Kidney (tissue), 14 donors: ENCODE data around the gene JPT2. TPM values are rescaled to one million over a fixed set of nuclear protein-coding genes. Genes with fewer than 3 reads are reported as not detected.

Experiments used
- DNase-seq, 5 donors: peaks; one replicate each; pipeline ENCODE4 v3.0.0-alpha.2; 2013 to 2020
- FAIRE-seq: peaks from 2 replicates; lab custom pipeline; 2012; peaks lifted over from hg19 to GRCh38; lab: Jason Lieb, UNC
- H3K27ac ChIP-seq, 2 donors: one replicate each; pipeline ENCODE4 v1.7.0; 2013; ENCODE audit warnings: low read depth in 2 of 2, low read length in 2 of 2, inconsistent platforms in 1 of 2
- H3K27me3 ChIP-seq: one replicate; pipeline ENCODE4 v1.7.1; 2013; ENCODE audit warnings: low read length, inconsistent platforms; ENCODE audit not compliant: control insufficient read depth, insufficient read depth
- H3K36me3 ChIP-seq, 3 donors: one replicate each; pipeline versions ENCODE4 v1.7.0 to v1.7.1; 2013; ENCODE audit warnings: low read length in 3 of 3, control low read depth in 1 of 3, inconsistent platforms in 1 of 3; ENCODE audit not compliant: insufficient read depth in 3 of 3, control insufficient read depth in 2 of 3
- H3K4me1 ChIP-seq, 3 donors: one replicate each; pipeline versions ENCODE4 v1.7.0 to v1.7.1; 2013; ENCODE audit warnings: low read length in 3 of 3, inconsistent platforms in 1 of 3, low read depth in 1 of 3; ENCODE audit not compliant: control insufficient read depth in 2 of 3, insufficient read depth in 2 of 3
- H3K4me3 ChIP-seq, 3 donors: one replicate each; pipeline versions ENCODE4 v1.7.0 to v1.8.1; 2013; ENCODE audit warnings: low read length in 3 of 3, control low read depth in 1 of 3, inconsistent platforms in 1 of 3
- H3K9ac ChIP-seq, 3 donors: one replicate each; pipeline versions ENCODE4 v1.7.0 to v1.7.1; 2013; ENCODE audit warnings: low read length in 3 of 3, control low read depth in 1 of 3, inconsistent platforms in 1 of 3
- H3K9me3 ChIP-seq, 3 donors: one replicate each; pipeline versions ENCODE4 v1.7.0 to v1.7.1; 2013; ENCODE audit warnings: low read length in 3 of 3, control low read depth in 1 of 3, inconsistent platforms in 1 of 3; ENCODE audit not compliant: control insufficient read depth in 2 of 3, insufficient read depth in 1 of 3
- intact Hi-C: fragments of 100-400 bp; cut with DNase I; formaldehyde crosslinking; loops from one replicate; pipeline ENCODE4 v1.11.1; 2022
- polyA plus RNA-seq: library from polyadenylated mRNA; stranded (reverse); fragments of 350-450 nt; fragmentation: Illumina TruSeq; extraction: RNeasy Lipid Tissue Mini Kit (QIAGEN cat#74804); gene quantifications from one replicate; pipeline ENCODE4 v1.2.3, GENCODE V29; 2014; ENCODE audit warnings: low read depth, low replicate concordance; ENCODE audit not compliant: insufficient read depth
- total RNA-seq: library from RNA; stranded (reverse); fragmentation: NEBNext Ultra II Directional; extraction: Animal tissue kit (Norgen Biotek cat#: 25700); gene quantifications from one replicate; pipeline ENCODE4 v1.2.1, GENCODE V29; 2021
- TF ChIP-seq, protein P1 (sequence below): IDR thresholded peaks from 3 replicates; pipeline ENCODE4 v1.5.1; 2012; ENCODE audit warnings: mild to moderate bottlenecking, moderate library complexity, borderline replicate concordance; ENCODE audit not compliant: insufficient read depth; ENCODE audit errors: extremely low read depth
- donor health status: control.
- donor health status: control.
- donor health status: control.
- donor health status: control.
- donor health status: control.
- donor health status: DM: yes; HTN: yes; CAD: no.
- donor health status: Normal renal cell carcinoma (clear cell type).

JPT2 gene
- total and polyA plus RNA-seq, 2 donors from 2014 or later: 32.8 to 89.3 TPM

- Histone ChIP-seq H3K27ac (no peak overlapping the region), H3K36me3 (peaks cover 0 to 46% (median 24%) of the 10 kb centered on the region in 3 donors)
Observed at GRCh38 chr16:1657841-1658240, 20.2 kb upstream of the JPT2 start.

DNA sequence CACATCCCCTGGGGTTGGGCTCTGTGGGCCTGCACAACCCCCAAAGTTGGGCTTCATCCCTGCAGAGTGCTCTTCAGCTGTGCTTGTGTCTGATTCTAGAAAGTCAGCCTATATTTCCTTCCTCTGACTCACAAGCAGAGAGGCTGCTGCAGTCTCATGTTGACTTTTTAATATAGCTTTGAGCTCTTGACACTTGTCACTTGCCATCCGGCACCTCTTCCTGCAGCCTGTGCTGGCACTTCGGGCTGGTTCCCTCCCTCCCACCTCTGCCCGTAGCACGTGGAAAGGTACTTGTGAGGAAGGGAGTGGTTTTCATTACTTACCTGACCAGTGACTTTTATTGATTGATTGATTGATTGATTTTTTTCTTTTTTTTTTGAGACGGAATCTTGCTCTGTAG lies 19.0 kb upstream of the JPT2 start:
- no peak overlapping the region for H3K27ac ChIP-seq
- H3K4me3 ChIP-seq: no peak overlapping the region
- TF ChIP-seq, protein P1, sequence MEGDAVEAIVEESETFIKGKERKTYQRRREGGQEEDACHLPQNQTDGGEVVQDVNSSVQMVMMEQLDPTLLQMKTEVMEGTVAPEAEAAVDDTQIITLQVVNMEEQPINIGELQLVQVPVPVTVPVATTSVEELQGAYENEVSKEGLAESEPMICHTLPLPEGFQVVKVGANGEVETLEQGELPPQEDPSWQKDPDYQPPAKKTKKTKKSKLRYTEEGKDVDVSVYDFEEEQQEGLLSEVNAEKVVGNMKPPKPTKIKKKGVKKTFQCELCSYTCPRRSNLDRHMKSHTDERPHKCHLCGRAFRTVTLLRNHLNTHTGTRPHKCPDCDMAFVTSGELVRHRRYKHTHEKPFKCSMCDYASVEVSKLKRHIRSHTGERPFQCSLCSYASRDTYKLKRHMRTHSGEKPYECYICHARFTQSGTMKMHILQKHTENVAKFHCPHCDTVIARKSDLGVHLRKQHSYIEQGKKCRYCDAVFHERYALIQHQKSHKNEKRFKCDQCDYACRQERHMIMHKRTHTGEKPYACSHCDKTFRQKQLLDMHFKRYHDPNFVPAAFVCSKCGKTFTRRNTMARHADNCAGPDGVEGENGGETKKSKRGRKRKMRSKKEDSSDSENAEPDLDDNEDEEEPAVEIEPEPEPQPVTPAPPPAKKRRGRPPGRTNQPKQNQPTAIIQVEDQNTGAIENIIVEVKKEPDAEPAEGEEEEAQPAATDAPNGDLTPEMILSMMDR: no peak
- peaks cover 0 to 51% (median 27%) of the 10 kb centered on the region in 3 donors for H3K36me3 ChIP-seq
- no peaks in the 10 kb centered on the region for H3K9me3 ChIP-seq
- no peaks in the 10 kb centered on the region for H3K4me1 ChIP-seq
- H3K27me3 ChIP-seq: no peaks in the 10 kb centered on the region
- FAIRE-seq (no peak), DNase-seq (no peak)
- no peak overlapping the region for H3K9ac ChIP-seq
- intact Hi-C loops: no loop called here

More at GRCh38 chr16:1657841-1658240, 20.2 kb upstream of the JPT2 start:
- DNase-seq (no peak), FAIRE-seq (no peak)
- TF ChIP-seq, protein P1: no peak
- no peak overlapping the region for H3K4me3 ChIP-seq
- H3K27me3 ChIP-seq: no peaks in the 10 kb centered on the region
- no peaks in the 10 kb centered on the region for H3K9me3 ChIP-seq
- intact Hi-C loops: no loop called here
- no peak overlapping the region for H3K9ac ChIP-seq
- no peaks in the 10 kb centered on the region for H3K4me1 ChIP-seq

DNA sequence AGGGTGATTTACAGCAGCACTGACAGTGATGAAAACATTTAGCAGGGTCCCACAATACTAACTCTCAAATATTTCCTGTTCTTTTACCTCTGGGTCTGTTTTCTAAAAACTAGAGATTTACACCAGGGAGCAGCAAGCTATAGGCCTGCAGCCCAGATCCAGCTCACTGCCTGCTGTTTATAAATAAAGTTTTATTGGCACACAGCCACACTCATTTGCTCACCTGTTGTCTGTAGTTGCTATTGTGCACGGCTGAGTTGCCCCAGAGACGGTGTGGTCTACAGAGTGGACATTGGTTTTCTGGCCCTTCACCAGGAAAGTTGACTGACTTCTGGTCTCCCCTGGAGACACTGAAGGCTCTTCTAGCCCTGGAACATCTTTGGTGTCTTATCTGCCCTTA lies 16.3 kb upstream of the JPT2 start:
- Histone ChIP-seq H3K9me3 (no peaks in the 10 kb centered on the region), H3K9ac (no peak overlapping the region), H3K27ac (no peak overlapping the region), H3K27me3 (no peaks in the 10 kb centered on the region), H3K4me3 (no peak overlapping the region), H3K36me3 (peaks cover 0 to 61% (median 43%) of the 10 kb centered on the region in 3 donors), H3K4me1 (no peaks in the 10 kb centered on the region)
- TF ChIP-seq, protein P1: no peak
- intact Hi-C loops: no loop called here
- FAIRE-seq (no peak), DNase-seq (no peak)

DNA sequence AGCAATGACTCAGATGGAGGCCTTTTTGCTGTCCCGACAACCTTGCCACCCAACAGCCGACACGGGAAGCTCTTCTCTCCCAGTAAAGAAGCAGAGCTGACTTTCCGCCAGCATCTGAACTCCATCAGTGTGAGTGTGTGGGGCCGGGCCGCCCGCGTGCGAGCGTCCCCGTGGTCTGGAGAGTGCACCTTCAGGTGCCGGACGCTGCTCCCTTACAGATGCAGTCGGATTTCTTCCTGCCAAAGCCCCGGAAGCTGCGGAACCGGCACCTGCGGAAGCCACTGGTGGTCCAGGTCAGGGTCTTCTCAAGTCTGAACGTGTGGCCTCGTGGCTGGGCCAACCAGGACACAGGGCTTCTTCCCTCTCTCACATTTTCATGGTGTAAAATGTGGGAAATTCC lies 15.5 kb upstream of the JPT2 start:
- TF ChIP-seq, protein P1: no peak
- intact Hi-C loops: no loop called here
- FAIRE-seq (no peak), DNase-seq (no peak)
- H3K36me3 ChIP-seq: peaks cover 0 to 60% (median 46%) of the 10 kb centered on the region in 3 donors
- H3K27me3 ChIP-seq: no peaks in the 10 kb centered on the region
- H3K4me3 ChIP-seq: no peak overlapping the region
- no peak overlapping the region for H3K27ac ChIP-seq
- H3K4me1 ChIP-seq: no peaks in the 10 kb centered on the region
- H3K9ac ChIP-seq: no peak overlapping the region
- H3K9me3 ChIP-seq: no peaks in the 10 kb centered on the region
